K562 (cell line): ENCODE measurements around the gene MAD1L1. TPM values are rescaled to one million over a fixed set of nuclear protein-coding genes. Genes with fewer than 3 reads are reported as not detected.

ENCODE experiments used
- CBFA2T3 ChIP-seq: fragments of 450-650 bp; IDR thresholded peaks from 2 replicates; pipeline ENCODE4 v1.6.1; 2017
- NR2C1 ChIP-seq, 2 experiments: fragments of 450-650 bp; IDR thresholded peaks; 2 replicates each; pipeline ENCODE4 v1.6.1; 2017; ENCODE audit warnings: mild to moderate bottlenecking in 2 of 2, antibody characterized with exemption in 1 of 2, inconsistent platforms in 1 of 2, missing compliant biosample characterization in 1 of 2, missing genetic modification characterization in 1 of 2
- SOX6 ChIP-seq: fragments of 450-650 bp; IDR thresholded peaks from 2 replicates; pipeline ENCODE4 v1.6.1; 2014; ENCODE audit warnings: mild to moderate bottlenecking
- ZBTB40 ChIP-seq, 2 experiments: fragments of 450-650 bp in 1 of 2; sonication (generic) in 1 of 2; formaldehyde crosslinking in 1 of 2; IDR thresholded peaks; 2 replicates each; pipeline versions ENCODE4 v1.7.1 to v1.9.0; 2016 to 2022; ENCODE audit warnings: inconsistent platforms in 1 of 2, mild to moderate bottlenecking in 1 of 2, missing genetic modification reagents in 1 of 2
- polyA plus RNA-seq, 8 experiments: library from polyadenylated mRNA; depleted of rRNA in 4 of 8; stranded (reverse) in 5 of 8; unstranded in 3 of 8; fragments of >200 nt; fragmentation: Nextera tagmentation in 2 of 8; fragmentation: Illumina TruSeq in 1 of 8; extraction: Ambion mirVana in 2 of 8; extraction: Trizol in 1 of 8; gene quantifications; 2 replicates each; pipeline versions ENCODE4 v1.2.1 to v1.2.3, GENCODE V29; 2011 to 2014; ENCODE audit warnings: inconsistent platforms in 1 of 8, missing spikeins in 1 of 8
- total RNA-seq, 7 experiments: library from RNA; depleted of rRNA in 6 of 7; stranded (reverse); fragments of >200 nt in 6 of 7; fragmentation: Illumina TruSeq in 2 of 7; extraction: Trizol in 2 of 7; gene quantifications; 2 replicates each; pipeline versions ENCODE4 v1.2.1 to v1.2.3, GENCODE V29; 2011 to 2021; ENCODE audit warnings: low replicate concordance in 1 of 7

MAD1L1 gene
- total and polyA plus RNA-seq, 9 of the 15 experiments (the other 6 are each of a cell fraction or from before 2014, with no cell fraction given) = 1.7 to 89.7 (median 18.0) TPM

GRCh38 chr7:2162004-2162902 lies 70.5 kb downstream of the MAD1L1 start (continued):
- TF ChIP-seq ZBTB40 (IDR thresholded peaks at IDR 0.05) = peak; percentile 88
- TF ChIP-seq ZBTB40 (CRISPR knock-in tag; IDR thresholded peaks at IDR 0.05) = peak; percentile 19; the same call in 1 of the 2 replicates
- peak; percentile 66 for TF ChIP-seq SOX6
- TF ChIP-seq CBFA2T3 = peak; percentile 85
- 0 out of 2 replicates have a peak, but pooled peaks have one; percentile 48 for TF ChIP-seq NR2C1 (IDR thresholded peaks at IDR 0.05)
- peak; percentile 28; the same call in 1 of the 2 replicates for TF ChIP-seq NR2C1 (tag; IDR thresholded peaks at IDR 0.05)
